ENCODE results near the gene BAX. TPM values are rescaled to one million over a fixed set of nuclear protein-coding genes. Genes with fewer than 3 reads are reported as not detected.

Gene BAX
- 64.2 and 70.1 TPM in 2 replicates for total RNA-seq

DNA sequence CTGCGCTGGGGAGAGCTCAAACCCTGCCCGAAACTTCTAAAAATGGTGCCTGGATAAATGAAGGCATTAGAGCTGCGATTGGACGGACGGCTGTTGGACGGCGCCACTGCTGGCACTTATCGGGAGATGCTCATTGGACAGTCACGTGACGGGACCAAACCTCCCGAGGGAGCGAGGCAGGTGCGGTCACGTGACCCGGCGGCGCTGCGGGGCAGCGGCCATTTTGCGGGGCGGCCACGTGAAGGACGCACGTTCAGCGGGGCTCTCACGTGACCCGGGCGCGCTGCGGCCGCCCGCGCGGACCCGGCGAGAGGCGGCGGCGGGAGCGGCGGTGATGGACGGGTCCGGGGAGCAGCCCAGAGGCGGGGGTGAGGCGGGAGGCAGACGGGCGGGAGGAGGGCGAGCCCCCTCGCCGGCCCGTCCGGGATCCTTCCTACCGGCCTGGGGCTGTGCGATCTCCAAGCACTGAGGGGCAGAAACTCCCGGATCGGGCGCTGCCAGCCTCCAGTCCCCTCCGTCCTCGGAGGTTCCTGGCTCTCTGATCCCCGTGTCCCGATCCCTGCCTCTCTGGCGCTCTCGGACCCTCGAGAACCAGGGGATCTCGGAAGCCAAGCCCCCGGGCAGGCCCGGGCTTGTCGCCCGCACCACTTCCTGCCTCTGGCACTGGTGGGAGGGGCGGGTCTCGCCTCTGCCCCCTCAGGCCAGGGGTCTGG is at the start of gene BAX:
Gene BAX, plus strand, starts transcription at position 281 of the 713 bp plus-strand sequence. Its CDS starts 54 bp downstream, at position 335.

DNA sequence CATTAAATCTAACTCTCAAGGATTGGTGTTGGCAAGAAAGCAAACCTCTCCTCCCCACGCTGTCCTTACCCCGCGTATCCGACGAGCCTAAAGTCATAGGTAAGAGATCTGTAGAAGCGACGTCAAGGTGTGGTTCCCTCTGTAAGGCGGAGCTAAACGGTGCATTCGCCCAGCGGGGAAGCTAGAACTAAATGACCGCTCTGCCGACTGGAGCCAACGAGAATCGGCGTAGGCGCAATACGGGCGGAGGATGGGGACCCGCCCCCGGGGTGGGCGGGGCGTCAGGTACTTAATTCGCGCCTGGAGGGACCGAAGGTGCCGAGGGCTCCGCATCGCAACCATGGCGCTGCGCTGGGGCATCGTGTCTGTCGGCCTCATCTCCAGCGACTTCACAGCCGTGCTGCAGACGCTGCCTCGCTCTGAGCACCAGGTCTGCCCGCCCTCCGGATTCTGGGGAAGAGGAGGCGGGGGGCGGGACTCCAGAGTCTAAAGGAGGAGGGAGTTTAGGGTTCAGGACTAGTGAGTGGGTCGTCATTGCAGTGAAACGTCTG is 21.2 kb upstream of the BAX start, which contains the start of gene DHDH:
Gene DHDH, plus strand, starts transcription at position 318 of the 551 bp plus-strand sequence. Its CDS starts 23 bp downstream, at position 341.

DNA sequence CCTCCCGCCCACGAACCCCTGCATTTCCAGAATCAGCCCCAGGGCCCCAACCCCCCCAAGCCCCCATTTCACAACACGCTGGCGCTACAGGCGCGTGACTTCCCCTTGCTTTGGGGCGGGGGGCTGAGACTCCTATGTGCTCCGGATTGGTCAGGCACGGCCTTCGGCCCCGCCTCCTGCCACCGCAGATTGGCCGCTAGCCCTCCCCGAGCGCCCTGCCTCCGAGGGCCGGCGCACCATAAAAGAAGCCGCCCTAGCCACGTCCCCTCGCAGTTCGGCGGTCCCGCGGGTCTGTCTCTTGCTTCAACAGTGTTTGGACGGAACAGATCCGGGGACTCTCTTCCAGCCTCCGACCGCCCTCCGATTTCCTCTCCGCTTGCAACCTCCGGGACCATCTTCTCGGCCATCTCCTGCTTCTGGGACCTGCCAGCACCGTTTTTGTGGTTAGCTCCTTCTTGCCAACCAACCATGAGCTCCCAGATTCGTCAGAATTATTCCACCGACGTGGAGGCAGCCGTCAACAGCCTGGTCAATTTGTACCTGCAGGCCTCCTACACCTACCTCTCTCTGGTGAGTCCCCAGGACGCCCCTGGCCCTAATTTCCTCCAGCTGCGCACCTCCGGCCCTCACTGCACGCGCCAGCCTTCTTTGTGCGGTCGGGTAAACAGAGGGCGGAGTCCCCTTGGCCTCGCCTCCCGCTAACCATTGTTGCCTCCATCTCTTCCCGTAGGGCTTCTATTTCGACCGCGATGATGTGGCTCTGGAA is 10.5 kb downstream of the BAX start, which contains the start of gene FTL:
Gene FTL, plus strand, starts transcription at position 270 of the 766 bp plus-strand sequence. Its CDS starts 199 bp downstream, at position 469.

DNA sequence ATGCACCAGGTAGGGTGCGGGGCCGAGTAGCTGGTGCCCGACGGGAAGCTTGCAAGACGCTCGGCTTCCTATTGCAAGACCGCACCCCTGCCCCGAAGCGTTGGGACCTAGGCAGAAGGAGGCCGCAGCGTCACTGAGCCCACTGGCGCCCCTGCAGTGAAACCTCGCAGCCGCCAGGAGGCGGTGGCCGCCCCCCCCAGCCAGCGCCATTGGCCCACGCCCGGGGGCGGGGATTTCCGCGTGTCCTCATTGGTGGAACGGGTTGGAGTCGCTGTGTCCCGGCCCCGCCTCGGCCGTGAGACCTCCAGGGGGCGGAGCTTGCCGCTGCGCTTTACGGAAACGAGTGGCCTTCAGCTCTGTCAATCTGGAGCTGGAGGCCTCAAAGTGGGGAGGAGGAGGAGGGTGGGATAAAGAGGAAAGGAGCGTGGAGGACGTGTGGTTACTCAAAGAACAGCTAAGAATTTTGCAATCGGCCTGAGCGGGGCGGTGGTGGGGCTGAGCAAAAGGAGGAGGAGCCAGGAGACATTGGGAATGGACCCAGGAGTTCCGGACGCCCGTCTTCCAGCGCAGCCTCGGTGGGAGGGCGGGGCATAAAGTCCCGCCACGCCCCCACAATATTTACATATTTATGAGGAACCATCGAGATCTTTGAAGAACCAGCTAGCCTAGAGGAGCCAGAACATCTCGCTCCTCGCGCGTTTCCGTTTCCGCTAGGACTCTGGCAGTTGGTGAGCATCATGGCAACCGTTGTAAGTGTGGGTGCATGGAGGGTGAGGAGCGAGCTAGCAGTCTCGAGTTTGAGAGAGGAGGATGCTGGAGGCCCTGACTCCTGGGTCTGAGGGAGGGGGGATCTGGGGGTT is 38.7 kb downstream of the BAX start, which contains the start of the genes GYS1 and RUVBL2:
Gene GYS1, minus strand, starts transcription at position 135 of the 860 bp plus-strand sequence. CDS start 197 bp downstream, outside the sequence.
Gene RUVBL2, plus strand, starts transcription at position 713 of the 860 bp plus-strand sequence. Its CDS starts 25 bp downstream, at position 738.

Other genes starting within 250 kb of the BAX start
- gene MAMSTR, start 235.2 kb upstream of the BAX start, total RNA-seq: 1.1 and 1.2 TPM in 2 replicates
- gene RASIP1, start 214.3 kb upstream of the BAX start, total RNA-seq: 0.44 and 0.87 TPM in 2 replicates
- gene IZUMO1, start 208.0 kb upstream of the BAX start, total RNA-seq: not detected in 2 replicates
- gene FUT1, start 202.2 kb upstream of the BAX start, total RNA-seq: 0.33 and 1.1 TPM in 2 replicates
- not detected in 2 replicates for gene FGF21, start 199.4 kb upstream of the BAX start, total RNA-seq
- gene BCAT2, start 143.8 kb upstream of the BAX start, total RNA-seq: 27.8 and 36.2 TPM in 2 replicates
- 6.0 and 16.1 TPM in 2 replicates for gene HSD17B14, start 118.4 kb upstream of the BAX start, total RNA-seq
- gene PLEKHA4, start 86.3 kb upstream of the BAX start, total RNA-seq: 12.0 and 15.5 TPM in 2 replicates
- 124 and 144 TPM in 2 replicates for gene PPP1R15A, start 82.5 kb upstream of the BAX start, total RNA-seq
- gene TULP2, start 56.1 kb upstream of the BAX start, total RNA-seq: 0.37 TPM in 1 of 2 replicates, not detected in the other
- gene NUCB1, start 54.6 kb upstream of the BAX start, total RNA-seq: 69.9 and 197 TPM in 2 replicates
- gene DHDH, start 21.2 kb upstream of the BAX start, total RNA-seq: not detected in 2 replicates
- gene FTL, start 10.4 kb downstream of the BAX start, total RNA-seq: 901 and 3,848 TPM in 2 replicates
- 23.4 and 31.5 TPM in 2 replicates for gene GYS1, start 38.4 kb downstream of the BAX start, total RNA-seq
- gene RUVBL2, start 39.0 kb downstream of the BAX start, total RNA-seq: 213 and 418 TPM in 2 replicates
- gene LHB, start 62.2 kb downstream of the BAX start, total RNA-seq: not detected in 2 replicates
- not detected in 2 replicates for gene CGB3, start 69.5 kb downstream of the BAX start, total RNA-seq
- not detected in 2 replicates for gene CGB2, start 77.0 kb downstream of the BAX start, total RNA-seq
- not detected in 2 replicates for gene CGB1, start 82.0 kb downstream of the BAX start, total RNA-seq
- not detected in 2 replicates for gene CGB5, start 89.0 kb downstream of the BAX start, total RNA-seq
- not detected in 2 replicates for gene CGB8, start 94.2 kb downstream of the BAX start, total RNA-seq
- gene CGB7, start 102.9 kb downstream of the BAX start, total RNA-seq: 0.22 and 0.37 TPM in 2 replicates
- gene NTF4, start 109.9 kb downstream of the BAX start, total RNA-seq: not detected in 2 replicates
- not detected in 2 replicates for gene KCNA7, start 117.8 kb downstream of the BAX start, total RNA-seq
- gene SNRNP70, start 130.6 kb downstream of the BAX start, total RNA-seq: 101 and 166 TPM in 2 replicates
- 4.8 and 13.1 TPM in 2 replicates for gene LIN7B, start 159.5 kb downstream of the BAX start, total RNA-seq
- 0.87 and 1.2 TPM in 2 replicates for gene C19orf73, start 164.3 kb downstream of the BAX start, total RNA-seq
- gene PPFIA3, start 164.7 kb downstream of the BAX start, total RNA-seq: 1.2 and 1.5 TPM in 2 replicates
- gene HRC, start 200.5 kb downstream of the BAX start, total RNA-seq: not detected in 2 replicates
- 10.2 and 17.1 TPM in 2 replicates for gene TRPM4, start 202.9 kb downstream of the BAX start, total RNA-seq